ENCODE measurements around the gene CCDC154.
"Not testable (repeated sequence)": the region's sequence is repeated elsewhere in the genome, so short reads cannot be mapped to it uniquely, and the experiment has no call there.

CCDC154 gene

GRCh38 chr16:1481906-1482835 lies 37.8 kb upstream of the CCDC154 start:
- no peak for ATAC-seq (replicated peaks)
- DNase-seq, result no peak
- Mint-ChIP-seq H3K9me3 (peaks cover 5% of the 10 kb centered on the region in 2 donors), H3K36me3 (peaks cover 5 to 6% of the 10 kb centered on the region in 2 donors), H3K4me1 (peaks cover 12 to 33% of the 10 kb centered on the region in 2 donors), H3K4me3 (peak overlapping the region in 1 of 2 donors; percentile 11), H3K27ac (peak overlapping the region; percentile 51), H3K27me3 (no peaks in the 10 kb centered on the region)

- DNase-seq; ATAC-seq (replicated peaks); H3K9me3 Mint-ChIP-seq; H3K36me3 Mint-ChIP-seq; H3K27me3 Mint-ChIP-seq: not testable (repeated sequence)
- Mint-ChIP-seq H3K4me1 (peaks cover 12 to 46% of the 10 kb centered on the region in 2 donors), H3K27ac (peak overlapping the region; percentile 59), H3K4me3 (peak overlapping the region in 1 of 2 donors; percentile 39)
These were observed 34.6 kb upstream of the CCDC154 start for GRCh38 chr16:1478937-1479336.

- peaks cover 20 to 59% of the 10 kb centered on the region in 2 donors for H3K4me1 Mint-ChIP-seq
- peaks cover 5% of the 10 kb centered on the region in 2 donors for H3K9me3 Mint-ChIP-seq
- H3K4me3 Mint-ChIP-seq, result no peak overlapping the region
- ATAC-seq (replicated peaks), result no peak
- DNase-seq, result no peak
- no peak overlapping the region for H3K27ac Mint-ChIP-seq
- peaks cover 5 to 10% of the 10 kb centered on the region in 2 donors for H3K36me3 Mint-ChIP-seq
- H3K27me3 Mint-ChIP-seq, result no peaks in the 10 kb centered on the region
These were observed 32.7 kb upstream of the CCDC154 start for GRCh38 chr16:1477033-1477432.

- ATAC-seq (replicated peaks) (no peak), DNase-seq (no peak)
- H3K27me3 Mint-ChIP-seq, result no peaks in the 10 kb centered on the region
- H3K27ac Mint-ChIP-seq, result peak overlapping the region; percentile 94
- H3K4me3 Mint-ChIP-seq, result peak overlapping the region; percentile 88 to 92
- no peaks in the 10 kb centered on the region for H3K9me3 Mint-ChIP-seq
- peaks cover 1 to 8% of the 10 kb centered on the region in 2 donors for H3K36me3 Mint-ChIP-seq
- peaks cover 27 to 59% of the 10 kb centered on the region in 2 donors for H3K4me1 Mint-ChIP-seq
These were observed 31.3 kb upstream of the CCDC154 start for GRCh38 chr16:1475552-1476114.

GRCh38 chr16:1474796-1475551 lies 30.6 kb upstream of the CCDC154 start, which contains the start of gene CLCN7:
TSS of gene CLCN7 (minus strand) at chr16:1475028. CDS start at chr16:1474974, 54 bp downstream.
- Mint-ChIP-seq H3K9me3 (no peaks in the 10 kb centered on the region), H3K4me3 (peak within 1 kb of the TSS; percentile 88 to 92), H3K27me3 (no peaks in the 10 kb centered on the region), H3K4me1 (peaks cover 30 to 64% of the 10 kb centered on the region in 2 donors), H3K27ac (peak within 1 kb of the TSS; percentile 94), H3K36me3 (peaks cover 1 to 8% of the 10 kb centered on the region in 2 donors)
- peak; percentile 86 to 90 for ATAC-seq (replicated peaks)
- DNase-seq, result peak; percentile 90

GRCh38 chr16:1474082-1474795 lies 29.9 kb upstream of the CCDC154 start:
- no peak for DNase-seq
- no peaks in the 10 kb centered on the region for H3K27me3 Mint-ChIP-seq
- peaks cover 33 to 69% of the 10 kb centered on the region in 2 donors for H3K4me1 Mint-ChIP-seq
- H3K27ac Mint-ChIP-seq, result peak overlapping the region; percentile 71
- H3K36me3 Mint-ChIP-seq, result peaks cover 1 to 8% of the 10 kb centered on the region in 2 donors
- ATAC-seq (replicated peaks), result peak; percentile 10 to 13
- no peaks in the 10 kb centered on the region for H3K9me3 Mint-ChIP-seq
- peak overlapping the region; percentile 69 to 92 for H3K4me3 Mint-ChIP-seq

- Mint-ChIP-seq H3K27ac (peak overlapping the region; percentile 85), H3K4me3 (peak overlapping the region; percentile 53 to 62), H3K36me3 (peaks cover 1 to 8% of the 10 kb centered on the region in 2 donors), H3K27me3 (no peaks in the 10 kb centered on the region), H3K4me1 (peaks cover 32 to 65% of the 10 kb centered on the region in 2 donors), H3K9me3 (no peaks in the 10 kb centered on the region)
- DNase-seq, result no peak
- ATAC-seq (replicated peaks), result no peak
These were observed 28.6 kb upstream of the CCDC154 start for GRCh38 chr16:1472974-1473373.

- H3K27ac Mint-ChIP-seq, result peak overlapping the region; percentile 95
- ATAC-seq (replicated peaks), result no peak
- no peaks in the 10 kb centered on the region for H3K9me3 Mint-ChIP-seq
- no peak for DNase-seq
- no peaks in the 10 kb centered on the region for H3K27me3 Mint-ChIP-seq
- peaks cover 1 to 19% of the 10 kb centered on the region in 2 donors for H3K36me3 Mint-ChIP-seq
- H3K4me1 Mint-ChIP-seq, result peaks cover 34 to 72% of the 10 kb centered on the region in 2 donors
- peak overlapping the region; percentile 56 to 80 for H3K4me3 Mint-ChIP-seq
These were observed 27.3 kb upstream of the CCDC154 start for GRCh38 chr16:1471569-1472194.

- no peak for DNase-seq
- H3K4me3 Mint-ChIP-seq, result peak overlapping the region; percentile 56 to 80
- H3K4me1 Mint-ChIP-seq, result peaks cover 34 to 67% of the 10 kb centered on the region in 2 donors
- H3K9me3 Mint-ChIP-seq, result no peaks in the 10 kb centered on the region
- peak in 1 of 2 donors; percentile 23 for ATAC-seq (replicated peaks)
- H3K36me3 Mint-ChIP-seq, result peaks cover 1 to 19% of the 10 kb centered on the region in 2 donors
- H3K27ac Mint-ChIP-seq, result peak overlapping the region; percentile 95
- no peaks in the 10 kb centered on the region for H3K27me3 Mint-ChIP-seq
These were observed 26.3 kb upstream of the CCDC154 start for GRCh38 chr16:1470481-1471251.

GRCh38 chr16:1469693-1470201 lies 25.4 kb upstream of the CCDC154 start:
- Mint-ChIP-seq H3K4me1 (peaks cover 36 to 63% of the 10 kb centered on the region in 2 donors), H3K9me3 (no peaks in the 10 kb centered on the region), H3K27me3 (no peaks in the 10 kb centered on the region), H3K27ac (peak overlapping the region; percentile 95), H3K4me3 (peak overlapping the region; percentile 54 to 76), H3K36me3 (peaks cover 1 to 19% of the 10 kb centered on the region in 2 donors)
- no peak for DNase-seq
- ATAC-seq (replicated peaks), result peak; percentile 15 to 56

GRCh38 chr16:1469141-1469540 lies 24.8 kb upstream of the CCDC154 start:
- not testable (repeated sequence) for ATAC-seq (replicated peaks); H3K27me3 Mint-ChIP-seq; H3K4me3 Mint-ChIP-seq; DNase-seq; H3K9me3 Mint-ChIP-seq
- H3K4me1 Mint-ChIP-seq, result peaks cover 37 to 62% of the 10 kb centered on the region in 2 donors
- peak overlapping the region; percentile 95 for H3K27ac Mint-ChIP-seq
- H3K36me3 Mint-ChIP-seq, result peaks cover 4 to 22% of the 10 kb centered on the region in 2 donors

- peaks cover 4 to 23% of the 10 kb centered on the region in 2 donors for H3K36me3 Mint-ChIP-seq
These were observed 24.1 kb upstream of the CCDC154 start for GRCh38 chr16:1468426-1468810.

More at GRCh38 chr16:1468426-1468810, 24.1 kb upstream of the CCDC154 start:
- H3K4me1 Mint-ChIP-seq, result peaks cover 39 to 55% of the 10 kb centered on the region in 2 donors
- H3K27ac Mint-ChIP-seq, result no peak overlapping the region
- ATAC-seq (replicated peaks), result no peak
- H3K27me3 Mint-ChIP-seq, result no peaks in the 10 kb centered on the region
- no peak for DNase-seq
- no peak overlapping the region for H3K4me3 Mint-ChIP-seq
- H3K9me3 Mint-ChIP-seq, result no peaks in the 10 kb centered on the region

Measured in stimulated activated naive B cell treated with anti-CD40 and anti-IgM and Interleukin-4, amounts not matched to agents 10 μg/mL and 1 μg/mL and 100 μg/mL, for 72 hours (primary cell).